HG03432 (cell line): Measurements from ENCODE around the gene VSIG10L2.

ENCODE experiments used
- ATAC-seq: cut with Tn5 transposase; IDR thresholded peaks from one replicate; pipeline ENCODE4 v1.9.1; 2021; ENCODE audit warnings: mild to moderate bottlenecking, moderate library complexity; ENCODE audit not compliant: unreplicated experiment

Gene VSIG10L2

DNA sequence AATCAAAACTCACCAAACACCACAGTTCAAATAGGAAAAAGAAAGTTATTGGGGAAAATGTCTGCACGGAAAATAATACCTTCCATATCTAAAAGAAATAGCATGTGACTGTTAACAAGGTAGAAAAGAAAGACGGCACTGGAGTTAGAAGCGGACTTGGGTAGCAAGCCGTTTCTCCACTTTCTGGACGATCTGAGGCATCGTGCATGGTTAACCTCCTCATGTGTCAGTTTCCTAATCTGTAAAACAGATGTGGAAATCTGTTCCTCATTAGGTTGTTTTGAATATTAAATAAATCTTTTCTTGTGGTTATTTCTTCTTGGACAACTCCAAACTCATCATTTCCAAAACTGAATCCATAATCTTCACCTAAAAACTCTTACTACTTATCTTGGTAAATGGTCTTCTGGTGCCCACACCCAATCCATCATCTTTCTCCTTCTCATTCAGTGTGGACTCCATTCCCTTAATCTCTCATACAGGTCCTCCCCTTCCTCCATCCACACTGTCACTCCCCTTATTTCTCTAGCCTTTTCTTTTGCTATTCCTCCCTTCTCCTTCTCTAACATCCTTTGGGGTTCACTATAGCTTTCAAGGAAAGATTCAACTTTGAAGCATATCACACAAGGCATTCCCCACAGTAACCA is 53.5 kb downstream of the VSIG10L2 start:
- no peak for ATAC-seq

DNA sequence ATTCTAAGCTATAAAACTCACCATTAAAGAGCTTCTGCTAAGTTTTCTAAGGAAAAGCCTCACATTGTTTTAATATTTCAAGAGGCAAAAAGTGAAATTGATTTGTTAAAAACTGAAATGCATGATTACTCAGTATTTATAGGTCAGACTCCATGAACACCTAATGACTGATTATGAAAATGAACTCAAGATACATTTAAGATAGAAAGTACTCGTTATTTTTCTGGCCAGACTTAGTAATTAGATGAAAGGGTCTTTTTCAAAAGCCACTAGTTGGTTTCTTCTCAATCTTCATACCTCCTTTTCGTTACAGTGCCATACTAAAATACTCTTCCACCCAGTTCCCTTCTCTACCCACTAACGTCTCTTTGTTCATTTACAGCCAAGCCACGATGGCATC is 56.3 kb downstream of the VSIG10L2 start:
- no peak for ATAC-seq
